ENCODE results near the gene COPS7A. TPM values are rescaled to one million over a fixed set of nuclear protein-coding genes. Genes with fewer than 3 reads are reported as not detected.

Gene COPS7A
- total RNA-seq, 1 donor from 2014 or later, result 47.4 TPM

DNA sequence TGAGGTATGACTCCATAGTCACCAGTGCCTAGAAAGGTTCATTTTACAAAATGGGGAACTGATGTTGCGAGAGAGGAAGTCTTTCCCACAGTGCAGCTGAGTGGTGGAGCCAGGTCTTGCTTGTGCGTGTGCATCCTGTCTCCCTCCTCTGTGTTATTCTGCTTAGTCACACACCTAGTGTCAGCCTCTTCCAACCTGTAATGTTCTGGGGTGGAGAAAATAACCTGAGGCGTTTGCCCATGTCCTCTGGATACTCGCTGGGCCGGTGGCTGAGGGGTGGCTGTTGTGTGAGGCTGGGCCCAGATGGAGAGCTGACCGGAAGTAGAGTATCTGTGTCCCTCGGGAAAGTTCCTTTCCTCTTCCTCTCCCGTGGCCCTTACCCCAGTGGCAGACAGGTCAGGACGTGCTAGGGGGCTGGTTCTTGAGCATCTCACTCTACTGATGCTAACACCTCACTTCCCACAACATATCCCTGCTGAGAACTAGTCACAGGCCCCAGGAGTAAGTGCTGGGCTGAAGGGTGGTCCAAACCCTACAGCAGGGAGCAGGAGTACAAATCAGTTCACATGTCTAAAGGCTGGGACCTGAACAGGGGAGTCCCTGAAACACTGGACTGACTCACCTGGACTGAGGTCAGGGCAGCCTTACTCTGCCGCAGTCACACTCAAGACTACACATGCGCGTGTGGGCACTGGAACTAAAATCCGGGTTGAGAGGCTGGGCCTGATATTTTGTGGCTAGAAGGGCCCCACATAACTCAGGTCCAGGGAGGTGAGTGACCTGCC lies 22.1 kb downstream of the COPS7A start:
- intact Hi-C loops (cut with DNase I), result no loop called here
- ATAC-seq, result peak; percentile 33
- no peak for DNase-seq (ENCODE audit: low spot score)

GRCh38 chr12:6747216-6747615 lies 23.4 kb downstream of the COPS7A start:
- no peak for DNase-seq (ENCODE audit: low spot score)
- intact Hi-C loops (cut with DNase I), result no loop called here
- no peak for ATAC-seq

DNA sequence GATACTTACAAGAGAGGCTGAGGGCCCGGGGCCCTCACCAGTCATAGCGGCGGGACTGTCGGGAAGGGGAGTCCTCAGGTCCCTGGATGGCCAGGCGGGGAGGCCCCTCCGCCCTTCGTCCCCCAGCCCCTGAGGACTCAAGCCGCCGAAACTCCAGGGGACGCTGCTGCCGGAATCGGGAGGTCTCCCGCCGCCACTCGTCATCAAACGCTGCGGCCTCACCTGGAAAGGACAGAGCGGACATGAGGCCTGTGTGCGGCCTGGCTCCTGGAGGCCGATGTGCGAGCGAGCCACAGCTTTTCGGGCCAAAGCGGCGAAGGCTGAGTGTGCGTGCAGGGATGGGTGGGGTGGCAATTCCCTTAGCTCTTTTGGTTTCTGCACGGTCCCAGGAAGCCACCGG lies 24.9 kb downstream of the COPS7A start:
- no peak for ATAC-seq
- intact Hi-C loops (cut with DNase I), result no loop called here

GRCh38 chr12:6750506-6750905 lies 26.7 kb downstream of the COPS7A start:
- DNase-seq (ENCODE audit: low spot score), result no peak
- intact Hi-C loops (cut with DNase I), result loop anchor here (10.0 kb wide), 1 partner anchor 74 kb away; the partner anchor contains the start of genes GPR162 and P3H3
- ATAC-seq, result no peak

More for the DNA sequence above, 24.9 kb downstream of the COPS7A start:
- no peak for DNase-seq (ENCODE audit: low spot score)

DNA sequence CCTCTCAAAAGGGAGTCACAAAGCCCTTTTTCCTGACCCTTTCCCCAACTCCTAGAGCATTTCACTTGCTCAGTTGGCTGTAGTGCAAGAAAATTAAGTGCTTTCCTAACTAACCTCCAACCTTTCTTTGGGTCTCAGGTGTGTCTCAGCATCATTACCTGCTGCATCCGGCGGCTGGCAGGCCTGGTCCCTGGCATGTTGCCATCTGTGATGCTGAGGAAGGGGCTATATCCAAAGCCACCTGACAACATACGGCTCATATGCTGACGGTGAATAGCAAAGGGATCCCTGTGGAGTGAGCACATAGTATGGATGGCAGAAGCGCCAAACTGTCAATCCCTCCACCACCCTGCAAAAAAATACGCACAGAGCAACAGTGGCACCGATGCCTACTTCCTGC lies 27.9 kb downstream of the COPS7A start:
- intact Hi-C loops (cut with DNase I), result loop anchor here (10.0 kb wide), 1 partner anchor 73 kb away; the partner anchor contains the start of genes GPR162 and P3H3
- ATAC-seq, result no peak

DNA sequence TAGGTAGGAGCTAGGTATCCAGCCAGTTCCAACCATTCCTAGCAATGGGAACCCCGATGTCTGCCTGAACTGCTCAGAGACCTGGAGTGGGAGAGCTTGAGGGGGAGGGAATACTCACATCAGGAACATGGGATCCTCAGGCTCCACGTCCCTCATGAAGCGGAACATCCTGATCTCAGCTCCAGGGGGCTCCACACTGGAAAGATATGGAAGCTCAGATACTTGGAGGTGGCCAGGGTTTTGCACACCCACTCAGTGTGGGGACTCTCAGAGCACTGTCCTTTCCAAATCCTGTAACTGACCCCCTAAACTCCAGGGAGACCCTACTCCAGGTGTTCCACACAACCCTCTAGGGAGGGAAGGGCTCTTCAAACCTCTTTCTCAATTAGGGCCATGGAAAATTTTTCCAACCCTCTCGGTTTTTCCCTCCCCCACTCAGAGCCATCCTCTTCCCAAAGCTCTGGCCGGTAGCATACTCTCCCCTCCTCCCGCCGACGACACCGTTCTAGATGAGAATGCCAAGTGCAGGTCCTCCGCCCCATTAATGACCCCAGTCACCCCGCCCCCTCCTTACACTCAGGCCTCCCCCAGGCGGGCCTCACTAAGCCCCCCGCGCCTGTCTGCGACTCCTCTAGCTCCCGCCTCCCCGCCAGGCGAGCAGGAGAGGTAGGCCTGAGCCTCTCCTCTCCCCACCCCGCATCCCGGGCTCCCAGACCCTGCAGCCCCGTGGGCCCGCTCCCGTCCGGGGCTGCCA lies 28.5 kb downstream of the COPS7A start:
- intact Hi-C loops (cut with DNase I), result loop anchor here (10.0 kb wide), 1 partner anchor 72 kb away; the partner anchor contains the start of genes GPR162 and P3H3
- ATAC-seq (peak; percentile 2), DNase-seq (ENCODE audit: low spot score) (peak; percentile 78)

More for the DNA sequence above, 27.9 kb downstream of the COPS7A start:
- DNase-seq (ENCODE audit: low spot score), result no peak

DNA sequence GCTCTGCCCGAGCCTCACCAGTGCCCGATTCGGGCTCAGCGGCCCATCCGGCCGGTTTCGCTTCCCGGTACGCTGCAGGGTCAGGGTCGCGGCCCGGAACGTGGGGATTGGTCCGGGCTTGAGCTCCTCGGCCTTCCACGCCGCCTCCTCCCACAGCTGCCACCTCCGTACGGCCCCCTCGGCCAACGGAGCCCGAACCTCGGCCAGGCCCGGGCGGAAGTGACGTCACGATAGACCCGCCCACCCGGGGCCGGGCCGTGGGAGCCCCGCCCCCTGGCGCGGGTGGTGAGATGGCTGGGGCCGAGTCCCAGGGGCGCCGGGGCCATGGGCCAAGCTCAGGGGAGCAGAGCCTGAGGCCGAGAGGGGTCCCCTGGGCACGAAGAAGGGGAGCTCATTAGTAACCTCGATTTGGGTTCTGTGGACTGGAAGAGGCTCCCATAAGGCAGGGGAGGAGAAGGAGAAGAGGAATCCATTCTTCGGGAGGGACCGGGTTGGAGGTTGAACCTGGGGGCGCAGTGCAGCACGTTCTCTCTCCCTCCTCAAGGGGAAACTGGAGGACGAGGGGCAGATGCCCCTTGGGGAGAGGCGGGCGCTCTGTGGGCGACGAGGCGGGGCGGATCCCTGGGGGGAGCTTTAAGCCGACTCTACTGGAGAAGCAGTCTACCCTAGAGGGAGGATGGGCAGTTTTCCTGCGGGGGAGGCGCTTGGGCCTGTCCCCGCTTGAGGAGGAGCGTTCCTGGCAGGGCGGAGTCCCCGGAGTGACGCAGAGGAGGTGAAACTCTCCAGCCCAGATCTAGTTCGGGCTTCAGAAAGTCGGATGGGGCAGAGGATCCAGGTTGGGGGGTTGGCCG lies 29.3 kb downstream of the COPS7A start, which contains the start of gene MLF2:
Gene MLF2 (minus strand): TSS at position 221 of the 851 bp plus-strand sequence. CDS start 807 bp downstream, outside the sequence.
- intact Hi-C loops (cut with DNase I), result loop anchor here (10.0 kb wide), 1 partner anchor 72 kb away; the partner anchor contains the start of genes GPR162 and P3H3
- ATAC-seq (peak; percentile 97), DNase-seq (ENCODE audit: low spot score) (peak; percentile 99)

- DNase-seq (ENCODE audit: low spot score) (no peak), ATAC-seq (peak; percentile 18)
- intact Hi-C loops (cut with DNase I), result loop anchor here (10.0 kb wide), 1 partner anchor 71 kb away; the partner anchor contains the start of genes GPR162 and P3H3
Measured at GRCh38 chr12:6753772-6754356, 30.0 kb downstream of the COPS7A start.

- intact Hi-C loops (cut with DNase I), result loop anchor here (10.0 kb wide), 1 partner anchor 70 kb away; the partner anchor contains the start of genes GPR162 and P3H3
- ATAC-seq (no peak), DNase-seq (ENCODE audit: low spot score) (no peak)
Measured at GRCh38 chr12:6754411-6754810, 30.6 kb downstream of the COPS7A start.

GRCh38 chr12:6757028-6757690 lies 33.3 kb downstream of the COPS7A start:
- ATAC-seq, result no peak
- intact Hi-C loops (cut with DNase I), result loop anchor here (10.0 kb wide), 1 partner anchor 68 kb away; the partner anchor contains the start of genes GPR162 and P3H3
- no peak for DNase-seq (ENCODE audit: low spot score)

GRCh38 chr12:6758506-6759095 lies 34.8 kb downstream of the COPS7A start:
- ATAC-seq (no peak), DNase-seq (ENCODE audit: low spot score) (no peak)
- intact Hi-C loops (cut with DNase I), result loop anchor here (10.0 kb wide), 1 partner anchor 66 kb away; the partner anchor contains the start of genes GPR162 and P3H3

GRCh38 chr12:6759741-6760140 lies 35.9 kb downstream of the COPS7A start:
- no peak for DNase-seq (ENCODE audit: low spot score)
- no peak for ATAC-seq
- intact Hi-C loops (cut with DNase I), result loop anchor here (10.0 kb wide), 1 partner anchor 65 kb away; the partner anchor contains the start of genes GPR162 and P3H3

DNA sequence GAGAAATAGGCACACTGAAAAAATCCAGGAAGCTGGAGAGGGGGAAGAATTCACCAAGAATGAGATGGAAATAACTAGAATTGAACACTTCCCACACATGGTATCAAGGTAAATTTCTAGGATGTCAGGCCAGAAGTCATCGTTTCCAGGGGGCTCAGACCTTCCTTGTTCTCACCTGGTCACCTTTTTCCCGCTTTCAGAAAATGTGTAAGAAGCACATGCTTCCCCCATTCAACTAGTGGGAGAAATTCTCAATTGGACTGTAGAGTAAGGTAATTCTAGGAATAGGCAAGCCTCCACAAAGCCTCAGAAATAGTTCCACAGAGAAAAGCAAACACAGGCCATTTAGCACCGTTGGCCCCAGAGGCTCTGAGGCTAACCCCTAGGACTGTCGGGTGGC lies 39.5 kb downstream of the COPS7A start:
- no peak for DNase-seq (ENCODE audit: low spot score)
- intact Hi-C loops (cut with DNase I), result no loop called here
- ATAC-seq, result no peak

- intact Hi-C loops (cut with DNase I), result no loop called here
- peak; percentile 90 for ATAC-seq
Measured at GRCh38 chr12:6764011-6764828, 40.4 kb downstream of the COPS7A start.

GRCh38 chr12:6765048-6765633 lies 41.3 kb downstream of the COPS7A start:
- intact Hi-C loops (cut with DNase I), result no loop called here
- DNase-seq (ENCODE audit: low spot score) (no peak), ATAC-seq (no peak)

More at GRCh38 chr12:6764011-6764828, 40.4 kb downstream of the COPS7A start:
- peak; percentile 95 for DNase-seq (ENCODE audit: low spot score)
